K562 (cell line): ENCODE measurements around the gene SRSF9.
"Not testable (repeated sequence)": the region's sequence is repeated elsewhere in the genome, so short reads cannot be mapped to it uniquely, and the experiment has no call there.

Experiments
- MAFK ChIP-seq: IDR thresholded peaks from 2 replicates; pipeline ENCODE4 v1.6.1; 2011; ENCODE audit warnings: low read length, improper control_type of control experiment
- RBM14 ChIP-seq: fragments of 200-400 bp; formaldehyde crosslinking; IDR thresholded peaks from 2 replicates; pipeline ENCODE4 v1.6.1; 2018; ENCODE audit warnings: low read depth, mild to moderate bottlenecking, low read length, moderate library complexity, borderline replicate concordance; ENCODE audit not compliant: insufficient read depth
- SREBF2 ChIP-seq: sonication (generic); formaldehyde crosslinking; IDR thresholded peaks from 2 replicates; pipeline ENCODE4 v1.4.0; 2020; ENCODE audit warnings: mild to moderate bottlenecking, missing genetic modification reagents
- ZBTB7A ChIP-seq: IDR thresholded peaks from 2 replicates; pipeline ENCODE4 v1.6.1; 2011; ENCODE audit warnings: low read depth, mild to moderate bottlenecking, low read length, moderate library complexity, borderline replicate concordance; ENCODE audit not compliant: control insufficient read depth
- ZNF589 ChIP-seq: fragments of 200-800 bp; sonication (Bioruptor generic); IDR thresholded peaks from 2 replicates; pipeline ENCODE4 v1.6.1; 2016; ENCODE audit warnings: low read depth, missing genetic modification characterization, missing compliant biosample characterization
- TF ChIP-seq, protein P1 (sequence below): sonication (generic); formaldehyde crosslinking; IDR thresholded peaks from 2 replicates; pipeline ENCODE4 v1.8.0; 2022; ENCODE audit warnings: missing genetic modification reagents, mild to moderate bottlenecking, borderline replicate concordance
- TF ChIP-seq, protein P2 (sequence below), 3 experiments: IDR thresholded peaks in 2 of 3; conservative IDR thresholded peaks in 1 of 3; 2 replicates each; pipeline ENCODE4 v1.5.1; 2011 to 2012; ENCODE audit warnings: low read length in 3 of 3, mild to moderate bottlenecking in 3 of 3, control low read depth in 2 of 3, improper control_type of control experiment in 1 of 3, inconsistent platforms in 1 of 3, low read depth in 1 of 3, mixed read lengths in 1 of 3, moderate library complexity in 1 of 3; ENCODE audit not compliant: insufficient read depth in 2 of 3

DNA sequence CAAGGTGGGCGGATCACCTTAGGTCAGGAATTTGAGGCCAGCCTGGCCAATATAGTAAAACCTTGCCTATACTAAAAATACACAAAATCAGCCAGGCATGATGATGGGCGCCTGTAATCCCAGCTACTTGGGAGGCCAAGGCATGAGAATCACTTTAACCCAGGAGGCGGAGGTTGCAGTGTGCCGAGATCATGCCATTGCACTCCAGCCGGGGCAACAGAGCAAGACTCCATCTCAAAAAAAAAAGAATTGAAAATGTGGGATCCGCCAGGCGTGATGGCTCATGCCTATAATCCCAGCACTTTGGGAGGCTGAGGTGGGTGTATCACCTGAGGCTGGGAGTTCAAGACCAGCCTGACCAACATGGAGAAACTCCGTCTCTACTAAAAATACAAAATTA is 49.8 kb upstream of the SRSF9 start:
- TF ChIP-seq RBM14; MAFK; ZNF589 (CRISPR knock-in tag); SREBF2 (CRISPR knock-in tag); ZBTB7A: not testable (repeated sequence)
- TF ChIP-seq, protein P1, sequence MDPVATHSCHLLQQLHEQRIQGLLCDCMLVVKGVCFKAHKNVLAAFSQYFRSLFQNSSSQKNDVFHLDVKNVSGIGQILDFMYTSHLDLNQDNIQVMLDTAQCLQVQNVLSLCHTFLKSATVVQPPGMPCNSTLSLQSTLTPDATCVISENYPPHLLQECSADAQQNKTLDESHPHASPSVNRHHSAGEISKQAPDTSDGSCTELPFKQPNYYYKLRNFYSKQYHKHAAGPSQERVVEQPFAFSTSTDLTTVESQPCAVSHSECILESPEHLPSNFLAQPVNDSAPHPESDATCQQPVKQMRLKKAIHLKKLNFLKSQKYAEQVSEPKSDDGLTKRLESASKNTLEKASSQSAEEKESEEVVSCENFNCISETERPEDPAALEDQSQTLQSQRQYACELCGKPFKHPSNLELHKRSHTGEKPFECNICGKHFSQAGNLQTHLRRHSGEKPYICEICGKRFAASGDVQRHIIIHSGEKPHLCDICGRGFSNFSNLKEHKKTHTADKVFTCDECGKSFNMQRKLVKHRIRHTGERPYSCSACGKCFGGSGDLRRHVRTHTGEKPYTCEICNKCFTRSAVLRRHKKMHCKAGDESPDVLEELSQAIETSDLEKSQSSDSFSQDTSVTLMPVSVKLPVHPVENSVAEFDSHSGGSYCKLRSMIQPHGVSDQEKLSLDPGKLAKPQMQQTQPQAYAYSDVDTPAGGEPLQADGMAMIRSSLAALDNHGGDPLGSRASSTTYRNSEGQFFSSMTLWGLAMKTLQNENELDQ (CRISPR knock-in tag) = not testable (repeated sequence)
- TF ChIP-seq, protein P2, sequence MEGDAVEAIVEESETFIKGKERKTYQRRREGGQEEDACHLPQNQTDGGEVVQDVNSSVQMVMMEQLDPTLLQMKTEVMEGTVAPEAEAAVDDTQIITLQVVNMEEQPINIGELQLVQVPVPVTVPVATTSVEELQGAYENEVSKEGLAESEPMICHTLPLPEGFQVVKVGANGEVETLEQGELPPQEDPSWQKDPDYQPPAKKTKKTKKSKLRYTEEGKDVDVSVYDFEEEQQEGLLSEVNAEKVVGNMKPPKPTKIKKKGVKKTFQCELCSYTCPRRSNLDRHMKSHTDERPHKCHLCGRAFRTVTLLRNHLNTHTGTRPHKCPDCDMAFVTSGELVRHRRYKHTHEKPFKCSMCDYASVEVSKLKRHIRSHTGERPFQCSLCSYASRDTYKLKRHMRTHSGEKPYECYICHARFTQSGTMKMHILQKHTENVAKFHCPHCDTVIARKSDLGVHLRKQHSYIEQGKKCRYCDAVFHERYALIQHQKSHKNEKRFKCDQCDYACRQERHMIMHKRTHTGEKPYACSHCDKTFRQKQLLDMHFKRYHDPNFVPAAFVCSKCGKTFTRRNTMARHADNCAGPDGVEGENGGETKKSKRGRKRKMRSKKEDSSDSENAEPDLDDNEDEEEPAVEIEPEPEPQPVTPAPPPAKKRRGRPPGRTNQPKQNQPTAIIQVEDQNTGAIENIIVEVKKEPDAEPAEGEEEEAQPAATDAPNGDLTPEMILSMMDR (IDR thresholded peaks at IDR 0.05 in 2 of 3, conservative IDR thresholded peaks at IDR 0.05 in 1 of 3; ENCODE audit: insufficient read depth in 2 of 3, low read depth in 1 of 3, low read length in 3 of 3) = not testable (repeated sequence)
